Measurements from ENCODE around the gene ST6GALNAC4. TPM values are rescaled to one million over a fixed set of nuclear protein-coding genes. Genes with fewer than 3 reads are reported as not detected.

The ST6GALNAC4 gene
- total RNA-seq, 1 experiment from 2014 or later = 12.8 TPM

DNA sequence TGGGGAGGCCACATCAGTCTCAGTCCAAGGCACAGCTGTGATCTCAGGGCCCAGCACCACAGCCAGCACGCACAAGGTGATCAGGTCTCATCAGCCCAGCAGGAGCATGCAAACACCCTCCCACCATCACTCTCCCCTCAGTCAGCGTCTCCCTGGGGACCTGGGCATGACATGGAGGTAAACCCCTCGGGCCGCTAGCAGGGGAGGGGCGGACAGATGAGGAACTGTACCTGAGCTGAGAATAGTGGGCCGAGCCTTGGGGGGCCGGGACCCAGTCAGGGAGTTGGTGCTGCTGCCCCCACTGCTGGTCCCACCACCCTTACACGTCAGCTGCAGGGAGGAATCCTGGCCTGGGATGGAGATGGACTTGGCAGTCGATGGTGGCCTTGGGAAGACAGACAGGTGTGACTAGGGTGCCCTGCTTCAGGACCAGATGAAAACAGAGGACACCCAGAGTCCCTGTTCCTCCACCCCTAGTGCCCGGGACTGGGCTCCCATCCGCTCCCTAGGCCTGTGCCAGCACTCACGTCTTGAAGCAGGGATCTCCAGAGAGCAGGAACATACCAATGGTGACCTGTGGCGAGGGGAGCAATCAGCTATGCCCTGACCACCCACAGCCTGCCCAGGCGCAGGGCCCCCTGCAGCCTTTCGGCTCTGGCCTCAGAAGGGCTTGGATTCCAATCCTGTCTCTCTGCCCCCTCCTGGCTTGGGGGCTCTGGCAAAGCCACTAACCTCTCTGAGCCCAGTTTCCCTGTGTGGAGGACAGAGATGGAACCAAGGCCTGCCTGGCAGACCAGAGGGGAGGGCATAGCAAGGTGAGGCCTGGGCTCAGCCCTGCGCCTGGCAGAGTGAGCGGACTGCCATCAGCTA is 31.2 kb upstream of the ST6GALNAC4 start:
- no peak for DNase-seq (ENCODE audit: low spot score)

DNA sequence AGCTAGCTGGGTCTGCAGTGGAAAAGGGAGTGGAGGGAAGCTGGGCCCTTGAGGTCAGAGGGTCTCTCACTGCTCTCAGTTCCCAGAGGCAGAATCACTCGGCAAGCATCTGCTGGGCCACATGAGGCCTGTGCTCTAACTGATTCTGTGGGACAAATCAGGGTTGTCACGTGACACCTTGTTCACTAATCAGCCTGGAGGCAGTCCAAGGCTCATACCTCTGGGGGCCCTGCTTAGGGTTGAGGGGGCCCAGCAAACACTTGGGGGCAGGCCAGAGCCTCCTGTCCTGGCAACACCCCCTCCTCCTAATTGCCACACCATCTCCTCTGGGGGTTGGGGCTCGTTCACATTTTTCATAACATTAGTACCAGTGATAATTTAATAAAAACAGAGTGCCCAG is 29.9 kb upstream of the ST6GALNAC4 start:
- DNase-seq (ENCODE audit: low spot score) = no peak

DNA sequence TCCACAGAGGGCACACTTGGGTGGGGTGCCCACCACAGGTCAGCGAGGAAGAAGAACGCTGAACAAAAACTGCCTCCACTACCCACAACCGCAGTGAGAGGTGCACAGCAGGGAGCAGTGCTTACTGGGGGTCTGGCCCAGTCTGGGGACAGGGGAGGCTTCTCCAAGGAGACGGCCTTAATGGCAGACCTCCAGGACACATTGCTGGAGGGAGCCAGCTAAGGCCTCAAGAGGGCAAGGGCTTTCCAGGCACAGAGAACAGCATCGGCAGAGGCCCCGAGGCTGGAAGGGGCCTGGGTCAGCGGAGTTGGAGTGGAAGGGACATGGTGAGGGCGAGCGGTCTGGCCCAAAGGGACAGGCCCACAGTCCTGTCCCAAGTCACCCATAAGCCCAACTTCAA is 29.1 kb upstream of the ST6GALNAC4 start:
- no peak for DNase-seq (ENCODE audit: low spot score)

DNA sequence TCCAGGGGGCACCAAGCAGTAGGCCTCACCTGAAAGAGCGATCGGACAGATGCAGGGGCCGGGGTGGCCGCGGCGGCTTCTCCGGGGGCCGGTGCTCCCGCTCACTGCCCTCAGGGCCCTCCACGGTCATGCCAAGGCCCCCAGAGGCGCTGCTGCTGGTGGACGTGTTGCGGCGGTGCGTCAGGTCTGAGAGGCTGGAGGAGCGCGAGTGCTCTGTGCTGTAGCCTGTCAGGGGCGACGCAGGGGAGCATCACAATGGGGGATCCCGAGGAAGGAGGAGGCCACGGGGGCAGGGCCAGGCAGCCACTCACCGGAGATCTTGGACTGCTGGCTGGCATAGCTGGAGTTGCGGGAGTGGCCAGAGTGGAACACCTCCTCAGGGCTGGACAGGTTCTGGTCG is 28.5 kb upstream of the ST6GALNAC4 start:
- DNase-seq (ENCODE audit: low spot score) = no peak

DNA sequence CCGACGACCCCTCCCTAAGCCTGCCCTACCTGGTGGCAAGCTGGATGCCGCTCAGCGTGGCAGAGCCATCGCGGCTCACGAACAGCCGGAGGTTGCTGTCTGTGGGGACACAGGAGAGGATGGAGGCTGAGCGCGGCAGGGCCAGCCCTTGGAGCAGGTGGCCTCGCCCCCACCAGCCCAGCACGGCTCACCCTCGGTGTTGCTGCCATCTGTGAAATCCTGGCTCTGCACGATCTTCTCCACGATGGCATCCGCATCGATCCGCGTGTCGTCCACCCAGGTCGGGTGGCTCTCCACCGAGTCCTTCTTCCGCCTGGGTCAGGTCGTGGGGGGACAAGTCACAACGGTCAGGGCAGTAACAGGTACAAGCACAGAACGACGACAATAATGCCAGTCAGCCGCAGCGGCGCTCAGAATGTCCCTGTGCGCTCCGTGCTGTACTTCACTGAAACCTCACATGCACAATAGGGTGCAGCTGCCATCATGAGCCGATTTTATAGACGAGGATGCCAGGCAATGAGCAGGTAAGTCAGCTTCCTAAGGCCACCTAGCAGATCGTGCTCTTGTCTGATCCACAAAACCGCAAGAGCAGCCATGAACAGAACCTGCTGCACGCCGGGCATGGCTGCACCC is 27.9 kb upstream of the ST6GALNAC4 start:
- no peak for DNase-seq (ENCODE audit: low spot score)

DNA sequence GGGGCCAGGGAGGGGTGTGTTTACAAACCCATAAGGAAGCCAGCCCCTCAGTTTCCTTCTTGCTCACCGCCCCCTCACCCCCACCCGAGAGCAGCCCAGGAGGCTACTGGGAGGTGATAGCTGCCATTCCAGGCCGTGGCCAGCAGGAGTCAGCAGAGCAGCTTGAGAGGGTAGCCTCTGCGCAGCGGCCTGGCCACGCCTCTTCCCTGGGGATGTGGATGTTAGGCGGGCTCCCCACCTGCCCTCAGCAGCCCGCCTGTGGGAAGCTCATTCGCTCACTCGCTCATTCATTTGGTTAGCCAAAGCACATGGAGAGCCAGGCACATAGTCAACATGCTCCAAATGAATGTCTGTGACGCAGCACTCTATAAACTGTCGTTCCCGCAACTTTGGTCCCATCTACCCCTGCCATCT is 26.9 kb upstream of the ST6GALNAC4 start:
- peak; percentile 78 for DNase-seq (ENCODE audit: low spot score)

DNA sequence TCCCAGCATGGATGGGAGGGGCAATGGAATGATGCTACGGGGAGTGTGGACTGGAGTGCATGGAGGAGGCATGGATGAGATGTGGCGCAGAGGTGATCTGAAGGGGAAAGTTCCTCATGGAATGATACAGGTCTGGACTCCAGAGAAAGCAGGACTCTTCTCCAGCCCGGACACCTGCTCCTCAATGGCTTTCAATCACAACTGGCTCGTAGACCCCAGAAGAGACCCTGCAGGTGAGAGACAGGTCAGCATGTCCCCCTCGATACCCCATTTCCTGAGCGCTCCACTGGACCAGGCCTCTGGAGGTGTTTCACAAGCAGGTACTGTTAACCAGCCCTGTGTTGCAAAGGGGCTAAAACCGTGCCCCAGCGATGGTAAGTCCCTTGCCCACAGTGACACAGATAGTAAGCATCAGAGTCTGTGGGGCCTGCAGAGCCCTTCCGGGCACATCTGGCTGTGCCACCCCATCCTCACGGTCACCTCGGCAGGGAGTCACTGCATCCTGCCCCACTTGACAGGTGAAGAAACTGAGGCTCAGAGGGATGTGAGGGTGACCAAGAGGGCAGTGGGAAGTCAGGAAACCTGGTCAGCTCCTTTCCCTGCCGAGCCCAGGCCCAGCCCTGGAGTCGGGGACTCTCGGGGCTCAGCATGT is 26.3 kb upstream of the ST6GALNAC4 start:
- no peak for DNase-seq (ENCODE audit: low spot score)

DNA sequence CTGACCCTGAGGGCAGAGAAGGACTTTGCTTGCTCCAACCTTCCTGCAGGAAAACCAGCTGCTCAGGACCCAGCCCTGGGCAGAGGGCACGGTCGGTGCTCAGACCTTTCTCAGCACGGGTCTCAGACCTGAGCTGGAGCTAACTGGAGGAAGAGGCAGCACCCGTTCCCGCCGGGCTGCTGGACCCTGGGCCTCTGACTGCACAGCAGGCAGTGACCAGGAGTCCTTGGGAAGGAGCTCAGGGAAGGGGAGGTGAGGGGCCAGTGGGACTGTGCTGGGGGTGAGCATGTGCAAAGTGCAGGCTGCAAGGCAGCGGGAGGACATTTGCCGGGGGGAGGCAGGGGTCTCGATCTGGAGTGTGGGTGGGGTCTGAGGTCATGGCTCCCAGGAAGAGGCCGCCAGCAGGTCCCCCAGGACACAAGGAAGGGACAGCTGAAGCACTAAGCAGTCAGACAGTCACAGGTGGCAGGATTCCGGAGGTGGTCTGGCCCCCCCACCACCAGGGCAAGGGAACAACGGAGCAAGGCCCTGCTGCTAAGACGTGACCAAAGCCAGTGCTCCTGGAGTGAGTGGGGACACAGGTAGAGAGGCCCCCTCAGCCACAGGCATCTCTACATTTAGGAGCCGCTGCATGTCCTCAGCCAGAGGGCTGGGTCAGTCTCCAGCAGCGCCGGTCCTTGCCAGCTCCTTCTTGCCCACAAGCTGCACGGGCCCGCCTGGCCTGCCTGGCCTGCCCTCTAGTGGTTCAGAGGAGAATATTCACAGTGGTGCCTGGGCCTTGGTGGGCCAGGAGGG is 25.6 kb upstream of the ST6GALNAC4 start:
- DNase-seq (ENCODE audit: low spot score) = peak; percentile 59

DNA sequence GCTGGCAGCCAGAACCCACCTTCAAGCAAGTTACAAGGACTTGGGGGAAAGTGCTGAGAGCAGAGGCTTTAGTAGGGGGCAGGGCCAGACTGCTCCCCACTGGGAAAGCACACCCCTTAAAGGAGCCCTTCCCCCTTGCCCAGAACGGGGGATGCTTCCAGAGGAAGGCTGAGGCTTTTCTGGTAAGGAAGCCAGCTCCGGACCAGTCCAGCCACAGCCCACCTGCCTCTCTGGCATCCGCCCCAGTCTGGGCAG is 25.0 kb upstream of the ST6GALNAC4 start:
- no peak for DNase-seq (ENCODE audit: low spot score)

DNA sequence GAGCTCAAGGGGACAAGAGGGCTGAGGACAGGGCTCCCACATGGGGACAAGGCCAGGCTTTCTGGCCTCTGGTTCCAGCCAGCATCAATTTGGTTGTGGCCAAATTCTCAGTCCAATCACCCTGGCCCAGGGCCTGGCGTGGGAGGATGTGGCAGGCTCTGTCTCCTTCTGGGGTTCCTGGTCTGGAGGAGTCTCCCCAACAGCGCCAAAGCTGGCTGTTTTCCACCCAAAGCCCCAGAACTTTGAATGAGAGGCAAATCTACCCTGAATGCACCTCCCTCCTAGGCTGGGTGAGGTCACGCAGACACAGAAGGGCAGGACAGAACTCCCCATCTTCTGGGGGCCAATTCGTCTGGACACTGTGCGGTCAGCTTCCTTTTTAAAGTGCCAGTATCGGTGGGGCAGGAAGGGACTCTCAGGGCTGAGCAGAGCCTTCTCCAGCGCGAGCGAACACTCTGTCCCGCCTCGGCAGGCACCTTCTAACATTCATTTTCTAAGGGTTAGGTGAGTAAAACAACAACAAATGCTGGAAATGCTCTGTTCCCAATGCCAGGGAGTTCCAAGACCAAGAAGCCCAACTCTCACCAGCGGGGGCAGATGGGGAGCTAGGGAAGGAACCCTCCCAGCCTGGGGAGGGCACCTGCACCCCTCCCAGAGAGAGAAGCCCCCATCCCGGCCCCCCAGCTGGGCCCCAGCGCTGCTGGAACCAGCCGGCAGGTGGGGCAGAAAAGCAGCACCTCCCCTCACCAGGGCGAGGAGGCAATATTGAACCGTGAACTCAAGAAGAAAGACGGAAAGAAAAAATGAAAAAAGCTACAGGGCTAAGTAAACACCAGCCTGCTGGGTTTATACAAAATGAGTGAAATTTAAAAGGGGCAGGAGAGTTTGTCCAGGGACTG is 24.5 kb upstream of the ST6GALNAC4 start:
- no peak for DNase-seq (ENCODE audit: low spot score)

DNA sequence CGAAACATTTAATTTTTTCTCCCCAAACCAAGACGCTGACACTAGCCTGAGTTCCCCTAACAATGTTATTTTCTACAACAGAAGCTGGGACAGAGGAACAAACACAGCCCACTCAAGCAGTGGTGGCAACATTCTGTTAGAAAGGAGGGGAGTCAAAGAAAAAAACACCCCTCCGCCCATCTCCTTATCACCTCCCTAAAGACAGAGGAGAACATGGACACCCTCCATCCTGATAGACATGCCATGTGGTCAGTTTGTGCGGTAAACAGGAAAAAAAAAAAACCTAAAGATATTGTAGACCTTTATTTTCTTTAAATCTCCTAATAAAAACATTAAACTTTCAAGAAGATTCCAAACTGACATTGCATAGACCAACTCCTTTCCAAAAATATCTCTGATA is 23.8 kb upstream of the ST6GALNAC4 start:
- DNase-seq (ENCODE audit: low spot score) = no peak

DNA sequence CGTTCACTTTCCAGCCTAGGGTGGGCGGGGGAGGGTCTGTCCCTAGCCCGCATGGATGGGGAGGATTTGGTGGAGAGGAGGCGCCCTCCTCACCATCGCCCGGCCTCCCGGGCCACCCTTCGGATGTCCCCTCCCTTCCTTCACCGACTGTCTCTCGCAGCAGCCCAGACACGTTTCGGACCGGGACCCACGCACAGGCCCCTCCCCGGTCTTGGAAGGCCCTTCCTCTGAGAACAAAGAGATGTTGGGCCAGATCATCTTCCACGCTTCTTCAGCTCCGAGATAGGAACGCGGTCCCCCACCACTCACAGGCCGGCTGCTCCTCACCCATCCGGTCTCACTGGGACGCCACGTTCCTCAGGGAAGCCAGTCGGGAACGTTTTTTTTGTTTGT is 21.5 kb upstream of the ST6GALNAC4 start:
- DNase-seq (ENCODE audit: low spot score) = no peak

DNA sequence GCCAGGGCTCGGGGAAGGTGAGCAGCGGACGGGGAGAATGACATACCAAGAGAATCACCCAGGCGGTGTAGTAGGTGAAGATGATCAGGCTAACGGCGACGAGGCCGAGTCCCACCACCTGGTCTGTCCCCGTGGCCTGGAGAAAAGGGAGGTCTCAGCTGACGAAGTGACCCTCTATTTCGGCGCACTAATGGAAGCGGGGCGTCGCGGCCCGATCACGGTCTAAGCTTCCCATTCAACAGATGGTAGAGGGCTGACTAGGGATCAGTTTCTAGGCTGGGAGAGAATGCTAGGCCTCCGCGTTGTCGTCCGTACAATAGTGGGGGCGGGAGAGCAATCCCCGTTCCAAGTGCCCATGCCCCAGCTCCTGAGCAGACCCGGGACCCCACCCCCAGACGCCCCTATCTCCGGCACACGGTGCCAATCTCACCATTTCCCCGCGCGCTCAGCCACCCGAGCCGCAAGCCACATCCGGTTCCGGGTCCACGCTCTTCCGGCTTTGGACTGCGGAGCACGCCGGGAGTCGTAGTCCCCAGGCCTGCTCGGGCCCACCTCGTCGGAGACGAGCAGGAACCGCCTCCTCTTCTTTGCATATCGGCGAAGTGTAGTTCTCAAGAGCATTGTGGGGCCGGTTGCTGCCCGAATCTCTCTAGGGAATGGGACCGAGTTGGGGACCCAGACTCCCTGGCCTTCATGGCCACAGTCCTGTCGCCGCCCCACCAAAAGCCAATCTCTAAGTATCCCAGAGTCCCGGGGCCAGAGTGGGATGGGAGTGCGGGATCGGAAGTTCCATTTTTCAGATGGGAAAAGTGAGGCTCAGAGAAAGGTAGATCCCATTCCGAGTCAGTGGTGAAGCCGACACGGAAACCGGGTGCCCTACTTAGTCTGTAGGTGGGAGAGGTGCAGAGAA is 20.8 kb upstream of the ST6GALNAC4 start, which contains the start of gene DPM2:
DPM2 (minus strand) TSS at position 467 of the 910 bp plus-strand sequence; CDS start at position 433, 34 bp downstream.
- peak; percentile 79 for DNase-seq (ENCODE audit: low spot score)

DNA sequence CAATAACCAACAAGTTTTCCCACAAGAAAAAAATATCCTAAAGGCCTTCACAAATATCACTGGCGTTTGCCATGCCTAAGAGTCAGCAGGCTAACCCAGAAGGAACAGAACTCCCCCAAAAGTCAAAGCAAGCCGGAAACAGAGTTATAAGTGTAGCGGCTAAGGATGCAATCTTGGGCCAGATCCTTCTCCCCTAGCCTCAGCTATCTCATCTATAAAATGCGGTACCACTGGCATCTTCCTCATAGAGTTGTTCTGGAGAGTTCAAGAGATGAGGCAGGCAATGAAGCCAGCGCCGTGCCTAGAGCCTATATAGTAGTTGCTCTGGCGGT is 20.2 kb upstream of the ST6GALNAC4 start:
- no peak for DNase-seq (ENCODE audit: low spot score)

DNA sequence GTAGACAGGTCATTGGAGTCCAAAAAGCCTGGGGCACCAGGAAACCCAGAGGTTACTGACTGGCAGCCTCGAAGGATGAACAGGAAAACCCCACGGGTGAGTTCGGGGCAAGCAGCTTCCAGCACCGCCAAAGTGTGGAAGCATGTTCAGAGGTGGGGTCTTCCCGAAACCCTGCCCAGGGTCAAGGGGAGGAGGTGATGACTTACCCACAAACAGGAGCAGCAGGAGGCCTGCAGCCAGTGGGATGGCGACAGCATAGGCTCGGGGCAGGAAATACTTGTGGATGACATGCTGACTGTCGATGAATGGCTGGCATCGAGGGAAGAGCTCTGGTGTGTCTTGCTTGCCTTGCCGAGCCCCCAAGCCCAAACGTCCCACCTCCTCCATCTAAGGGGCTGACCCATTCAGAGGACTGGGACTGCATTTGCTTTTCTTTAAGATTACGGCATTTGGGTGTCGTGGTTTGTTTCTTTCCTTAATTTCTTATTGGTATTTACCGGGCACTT is 19.6 kb upstream of the ST6GALNAC4 start:
- DNase-seq (ENCODE audit: low spot score) = no peak

DNA sequence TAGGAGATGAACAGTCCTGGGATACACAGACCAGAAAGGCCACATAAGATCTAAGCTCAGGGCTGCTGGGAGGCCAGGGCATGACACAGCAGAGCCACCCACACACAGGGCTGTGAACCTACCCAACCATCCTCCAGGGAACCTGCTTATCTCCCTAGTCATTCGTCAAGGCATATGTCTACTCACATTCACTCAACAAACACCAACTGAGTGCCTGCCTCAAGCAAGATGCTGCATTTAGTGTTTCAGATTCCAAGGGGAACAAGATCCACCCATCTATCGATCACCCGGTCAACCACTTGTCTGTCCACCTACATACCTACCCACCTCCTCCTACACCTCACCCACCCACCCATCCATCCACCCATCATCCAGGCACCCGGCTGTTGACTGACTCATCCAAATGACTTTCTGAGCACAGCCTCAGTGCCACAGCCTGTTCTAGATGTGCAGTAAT is 19.0 kb upstream of the ST6GALNAC4 start:
- DNase-seq (ENCODE audit: low spot score) = no peak

DNA sequence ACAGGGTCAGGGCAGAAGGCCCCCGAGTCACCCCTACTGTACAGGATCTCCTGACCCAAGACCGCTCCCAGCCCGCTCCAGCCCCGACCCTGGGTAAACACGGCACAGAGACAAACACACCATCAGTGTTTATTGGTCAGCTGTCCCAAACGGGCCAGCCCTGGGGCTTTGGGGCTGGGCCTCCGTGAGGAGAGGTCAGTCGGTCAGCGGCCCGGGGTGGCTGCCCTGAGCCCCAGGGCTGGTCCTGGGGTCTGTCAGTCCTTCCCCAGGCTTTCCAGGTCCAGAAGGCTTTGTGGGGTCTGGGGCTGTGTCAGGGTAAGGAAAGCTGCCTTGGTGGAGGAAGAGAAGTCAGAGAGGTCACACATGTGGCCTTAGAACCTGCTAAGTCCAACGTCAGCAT is 18.1 kb upstream of the ST6GALNAC4 start:
- no peak for DNase-seq (ENCODE audit: low spot score)

DNA sequence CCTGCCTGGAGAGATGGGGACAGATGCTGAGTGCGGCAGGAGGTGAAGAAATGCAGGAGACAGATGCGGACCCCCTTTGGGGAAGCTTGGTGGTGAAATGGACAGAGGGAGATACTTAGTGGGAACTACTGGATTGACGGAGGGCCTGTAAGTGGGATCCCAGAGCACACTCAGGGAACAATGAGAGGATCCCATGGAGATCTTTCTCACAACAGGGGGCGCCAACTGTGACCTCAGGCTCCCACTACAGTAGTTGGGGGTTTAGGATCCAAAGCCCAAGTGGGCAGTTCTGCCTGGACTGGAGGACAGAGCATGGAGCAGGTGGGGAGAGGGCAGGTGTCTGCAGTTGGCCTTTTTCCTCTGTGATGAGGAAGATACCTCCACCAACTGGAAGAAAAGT is 17.4 kb upstream of the ST6GALNAC4 start:
- no peak for DNase-seq (ENCODE audit: low spot score)

DNA sequence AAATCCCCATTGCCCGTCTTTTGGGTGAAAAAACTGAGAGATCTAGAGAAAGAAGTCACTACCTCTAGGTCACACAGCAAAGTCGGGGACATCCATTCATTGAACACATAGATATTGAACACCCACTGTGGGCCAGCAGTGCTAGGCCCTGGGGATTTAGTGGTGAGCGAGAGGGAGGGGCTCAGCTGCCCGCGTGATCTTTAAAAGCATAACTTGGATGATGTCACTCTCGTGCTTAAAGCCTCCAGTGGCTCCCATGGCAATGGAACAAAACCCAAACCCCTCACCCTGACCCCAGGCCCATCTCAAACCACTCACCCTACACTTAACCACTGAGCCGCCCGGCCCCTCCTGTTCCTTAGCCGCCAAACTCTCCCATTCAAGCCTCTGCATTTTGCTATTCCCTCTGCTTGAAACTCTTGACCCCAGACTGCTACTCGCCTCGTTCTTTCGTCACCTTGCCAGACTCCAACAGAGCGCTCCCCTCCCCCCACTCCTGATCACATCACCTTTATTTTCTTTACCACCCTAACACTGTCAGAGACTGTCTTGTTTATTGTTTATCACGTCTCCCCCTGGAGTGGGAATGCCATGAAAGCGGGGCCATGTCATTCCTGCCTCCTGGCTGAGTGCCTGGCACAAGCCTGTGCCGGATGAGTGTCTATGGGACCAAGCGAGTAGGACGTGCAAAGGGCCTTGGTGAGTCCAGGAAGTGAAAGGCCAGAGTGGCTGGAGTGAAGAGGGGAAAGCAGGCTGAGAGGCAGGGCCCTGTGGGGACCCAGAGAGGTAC is 14.4 kb upstream of the ST6GALNAC4 start:
- peak; percentile 80 for DNase-seq (ENCODE audit: low spot score)
